GM18858 (cell line): Measurements from ENCODE around the gene RIPPLY1.

ENCODE experiments used
- ATAC-seq: cut with Tn5 transposase; IDR thresholded peaks from one replicate; pipeline ENCODE4 v1.9.1; 2021; ENCODE audit not compliant: unreplicated experiment

Gene RIPPLY1, protein sequence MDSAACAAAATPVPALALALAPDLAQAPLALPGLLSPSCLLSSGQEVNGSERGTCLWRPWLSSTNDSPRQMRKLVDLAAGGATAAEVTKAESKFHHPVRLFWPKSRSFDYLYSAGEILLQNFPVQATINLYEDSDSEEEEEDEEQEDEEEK

DNA sequence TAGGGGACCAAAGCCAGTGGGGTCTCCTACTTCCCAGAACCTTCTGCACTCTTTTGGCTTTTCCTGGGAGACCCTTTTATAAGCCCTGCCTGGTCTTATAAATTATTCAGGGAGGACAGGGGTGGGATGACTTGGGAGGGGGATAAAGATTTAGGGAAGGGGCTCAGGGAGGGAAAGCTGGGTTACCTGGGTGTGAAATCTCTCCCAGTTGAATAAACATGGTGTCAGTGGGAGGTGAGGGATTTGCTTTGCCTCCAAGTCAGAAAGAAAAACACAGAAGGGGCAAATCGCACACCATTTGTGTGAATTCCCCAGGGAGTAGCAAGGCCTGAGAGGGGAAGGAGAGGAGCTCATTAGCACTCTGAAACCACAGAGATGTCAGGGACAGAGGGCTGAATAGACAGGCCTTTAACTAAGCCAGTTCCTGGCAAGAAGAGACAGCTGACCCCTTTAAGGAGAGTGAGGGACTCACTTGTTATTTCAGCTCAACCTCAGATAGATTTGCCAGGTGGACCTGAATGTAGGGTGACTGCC lies at the start of gene RIPPLY1:
RIPPLY1 (minus strand) TSS at position 51 of the 534 bp plus-strand sequence. CDS start 54 bp downstream, outside the sequence.
- ATAC-seq: no peak

DNA sequence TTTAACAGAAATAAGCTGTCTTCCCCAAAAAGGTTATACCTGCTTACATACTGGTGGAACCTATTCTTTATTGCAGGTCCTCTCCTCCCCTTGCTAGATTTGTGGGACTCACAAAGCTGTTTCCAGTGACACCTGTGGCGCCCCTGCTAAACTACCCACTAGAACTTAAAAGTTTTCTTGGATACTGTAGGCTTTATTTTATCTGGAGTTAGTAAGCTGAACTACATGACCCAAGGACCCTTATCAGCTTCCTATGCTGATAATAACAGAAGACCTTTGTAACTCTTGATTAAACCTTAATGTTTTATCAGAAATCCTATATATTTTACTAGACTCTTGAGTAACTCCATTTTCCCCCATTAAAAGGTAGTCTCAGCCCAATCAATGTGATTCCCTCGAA lies 49.4 kb upstream of the RIPPLY1 start:
- no peak for ATAC-seq

DNA sequence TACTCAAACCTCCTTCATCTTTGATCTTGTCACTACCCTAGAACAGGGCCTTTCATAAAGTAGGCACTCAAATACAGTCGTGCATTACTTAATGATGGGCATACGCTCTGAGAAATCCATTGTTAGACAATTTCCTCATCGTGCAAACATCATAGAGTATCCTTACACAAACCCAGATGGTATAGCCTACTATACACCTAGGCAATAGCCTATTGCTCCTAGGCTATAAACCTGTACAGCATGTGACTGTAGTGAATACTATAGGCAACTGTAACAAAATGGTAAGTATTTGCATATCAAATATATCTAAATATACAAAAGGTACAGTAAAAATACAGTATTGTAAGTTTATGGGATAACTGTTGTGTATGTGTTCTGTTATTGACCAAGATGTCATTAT lies 48.9 kb upstream of the RIPPLY1 start:
- ATAC-seq: no peak

DNA sequence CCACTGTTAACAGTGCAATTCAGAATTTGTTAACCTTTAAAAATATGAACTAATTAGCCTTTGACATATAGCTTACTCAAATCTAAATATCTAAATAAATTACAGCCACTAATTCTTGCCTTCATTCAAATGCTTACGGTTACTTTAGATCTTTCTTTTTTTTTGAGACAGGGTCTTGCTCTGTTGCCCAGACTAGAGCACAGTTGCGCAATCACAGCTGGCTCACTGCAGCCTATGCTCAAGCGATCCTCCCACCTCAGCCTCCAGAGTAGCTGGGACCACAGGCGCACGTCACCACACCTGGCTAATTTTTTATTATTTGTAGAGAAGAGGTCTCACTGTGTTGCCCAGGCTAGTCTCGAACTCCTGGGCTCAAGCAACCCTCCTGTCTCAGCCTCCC lies 48.1 kb upstream of the RIPPLY1 start:
- no peak for ATAC-seq

DNA sequence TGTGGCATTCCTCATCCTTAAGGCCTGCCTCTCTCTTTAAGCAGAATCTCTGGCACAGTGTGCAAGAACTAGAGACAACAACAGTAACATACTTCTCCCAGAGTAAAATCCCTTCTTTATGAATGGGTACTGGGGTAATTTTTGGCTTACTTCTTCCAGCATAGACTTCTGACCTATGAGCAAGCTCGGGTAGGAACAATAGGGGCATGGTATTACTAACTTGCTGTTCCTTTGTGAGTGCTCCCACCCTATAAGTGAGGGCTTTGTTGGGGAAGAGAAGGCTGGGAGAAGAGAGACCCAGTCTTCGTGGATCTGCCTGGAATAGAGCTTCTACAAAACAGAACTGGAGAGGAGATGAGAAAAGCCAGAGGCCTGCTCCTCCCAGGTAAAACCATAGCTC lies 47.2 kb upstream of the RIPPLY1 start:
- no peak for ATAC-seq

DNA sequence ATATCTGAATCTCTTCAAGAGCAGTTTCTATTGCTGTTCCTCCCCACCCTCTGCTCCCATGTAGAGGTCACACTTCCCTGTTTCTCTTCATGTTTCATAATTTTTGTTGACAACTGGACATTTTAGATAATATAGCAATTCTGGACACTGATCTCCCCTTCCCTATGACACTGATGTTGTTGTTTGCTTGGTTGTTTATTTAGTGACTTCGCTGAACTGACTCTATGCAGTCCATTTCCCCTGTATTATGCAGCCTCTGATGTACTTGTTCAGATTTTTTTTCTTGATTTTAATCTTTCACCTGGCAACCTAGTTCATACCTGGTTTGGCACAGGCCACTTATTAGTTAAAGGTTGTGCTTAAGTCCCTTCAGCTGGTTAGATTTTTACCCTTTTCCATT lies 46.2 kb upstream of the RIPPLY1 start:
- ATAC-seq: no peak

DNA sequence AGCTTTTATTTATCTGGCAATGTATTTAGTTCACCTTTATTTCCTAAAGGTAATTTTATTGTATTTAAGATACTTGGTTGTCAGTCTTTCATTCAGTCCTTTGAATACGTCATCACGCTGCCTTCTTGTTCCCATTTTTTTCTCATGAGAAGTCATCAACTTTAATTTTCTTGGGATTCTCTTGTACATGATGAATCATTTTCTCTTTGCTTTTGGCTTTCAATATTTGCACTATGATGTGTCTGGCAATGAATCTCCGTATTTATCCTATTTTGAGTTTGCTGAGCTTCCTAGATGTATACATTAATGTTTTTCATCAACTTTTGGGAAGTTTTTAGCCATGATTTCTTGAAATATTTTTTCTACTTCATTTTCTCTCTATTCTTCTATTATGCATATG lies 45.5 kb upstream of the RIPPLY1 start:
- no peak for ATAC-seq

DNA sequence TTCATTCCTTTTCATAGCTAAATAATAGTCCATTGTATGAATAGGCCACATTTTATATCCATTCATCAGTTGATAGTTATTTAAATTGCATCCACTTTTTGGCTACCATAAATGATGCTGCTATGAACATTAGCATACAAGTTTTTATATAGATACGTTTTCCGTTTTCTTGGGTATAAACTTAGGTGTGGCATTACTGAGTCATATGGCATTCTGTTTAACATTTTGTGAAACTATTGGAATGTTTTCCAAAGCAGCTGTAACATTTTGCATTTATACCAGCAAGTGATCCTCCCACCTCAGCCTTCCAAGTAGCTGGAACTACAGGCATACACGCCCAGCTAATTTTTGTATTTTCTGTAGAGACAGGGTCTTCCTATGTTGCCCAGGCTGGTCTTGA lies 43.3 kb upstream of the RIPPLY1 start:
- ATAC-seq: no peak

DNA sequence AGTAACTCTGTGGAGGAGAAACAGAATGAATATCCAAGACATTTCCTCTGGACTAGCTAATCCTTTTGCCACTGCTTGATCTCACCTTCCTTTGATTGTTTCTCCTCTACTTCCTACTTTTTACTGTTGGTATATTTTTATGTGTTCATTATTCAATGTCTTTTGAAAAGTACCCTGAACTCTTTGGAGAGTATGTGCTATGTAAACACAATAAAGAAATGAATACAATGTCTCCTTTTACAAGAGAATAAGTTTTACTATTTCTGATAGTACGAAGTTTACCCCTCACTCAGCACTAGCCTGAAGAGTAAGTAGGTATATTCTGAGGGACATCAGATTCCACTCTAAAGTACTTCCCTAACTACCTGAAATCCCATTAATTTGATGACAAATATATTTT lies 36.9 kb upstream of the RIPPLY1 start:
- ATAC-seq: no peak

DNA sequence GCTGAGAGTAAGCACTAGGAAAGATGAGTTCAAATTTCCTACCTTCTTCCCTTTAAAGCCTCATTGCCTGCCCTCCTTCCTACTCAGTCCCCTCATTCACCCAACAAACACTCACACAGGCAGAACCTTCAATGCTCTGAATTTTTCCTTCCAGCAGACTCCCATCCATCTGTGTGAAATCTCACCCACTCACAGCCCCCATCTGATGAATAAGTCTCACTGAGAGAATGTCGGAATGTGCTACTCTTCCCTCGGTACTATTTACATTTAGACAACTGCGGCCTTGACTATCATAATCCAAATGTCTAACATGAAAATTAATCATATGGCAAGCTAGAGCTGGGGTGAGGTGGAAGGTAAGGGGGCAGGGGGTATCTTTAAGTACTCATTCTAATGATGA lies 36.4 kb upstream of the RIPPLY1 start:
- no peak for ATAC-seq

DNA sequence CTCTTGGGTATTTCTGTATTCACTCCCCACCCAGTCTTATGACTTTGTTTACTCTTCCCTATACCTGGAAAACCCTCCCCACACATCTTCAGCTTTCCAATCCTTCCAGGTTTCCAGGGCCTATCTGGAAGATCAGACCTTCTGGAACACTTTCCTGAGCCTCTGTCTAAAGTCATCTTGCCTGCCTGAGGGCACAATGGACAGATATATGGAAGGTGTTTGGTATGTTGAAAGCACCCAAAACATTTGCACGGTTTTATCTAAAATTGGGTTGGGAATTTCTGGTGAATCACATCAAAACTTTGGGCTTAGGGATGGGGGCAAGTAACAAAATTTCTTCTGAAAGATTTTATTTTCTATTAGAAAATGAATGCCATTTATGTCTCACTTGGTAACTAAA lies 33.1 kb upstream of the RIPPLY1 start:
- ATAC-seq: no peak

DNA sequence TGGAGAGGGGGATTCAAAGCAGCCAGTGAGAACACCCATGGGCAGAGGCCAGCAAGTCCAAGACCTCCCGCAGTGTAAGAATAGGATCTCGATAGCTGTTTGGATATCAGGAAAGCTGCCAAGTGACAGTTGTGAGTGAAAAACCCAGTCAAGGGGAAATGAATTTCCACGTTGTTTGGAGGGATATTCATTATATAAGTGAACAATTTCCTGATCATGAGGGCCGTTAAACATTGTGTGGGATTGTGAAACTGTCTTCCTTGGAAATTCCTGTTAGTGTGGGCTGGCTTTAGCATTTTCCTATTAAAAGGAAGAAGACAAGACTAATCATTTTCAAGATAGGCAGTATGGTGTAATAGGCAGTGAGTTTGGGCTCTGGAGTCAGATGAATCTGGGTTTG lies 32.0 kb upstream of the RIPPLY1 start:
- ATAC-seq: no peak

DNA sequence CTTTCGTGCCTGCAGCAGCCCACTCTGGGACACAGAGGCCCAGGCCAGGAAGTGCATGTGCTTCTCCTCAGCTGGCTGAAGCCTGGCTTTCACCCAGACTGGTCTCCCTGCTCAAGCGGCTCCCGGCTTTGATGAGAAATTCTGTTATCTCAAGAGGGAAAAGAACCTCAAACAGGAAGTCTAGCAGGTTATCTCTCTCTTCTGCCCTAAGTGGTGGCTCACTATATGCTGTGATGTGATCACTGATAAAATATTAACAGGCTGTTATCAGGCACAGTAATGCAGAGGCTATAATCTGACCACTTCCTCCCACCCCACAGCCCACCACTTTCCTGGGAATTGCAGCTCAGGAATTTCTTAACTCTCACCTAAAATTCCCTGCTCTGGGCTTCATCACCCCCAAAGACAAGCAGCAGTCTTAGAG lies 30.4 kb upstream of the RIPPLY1 start:
- no peak for ATAC-seq

DNA sequence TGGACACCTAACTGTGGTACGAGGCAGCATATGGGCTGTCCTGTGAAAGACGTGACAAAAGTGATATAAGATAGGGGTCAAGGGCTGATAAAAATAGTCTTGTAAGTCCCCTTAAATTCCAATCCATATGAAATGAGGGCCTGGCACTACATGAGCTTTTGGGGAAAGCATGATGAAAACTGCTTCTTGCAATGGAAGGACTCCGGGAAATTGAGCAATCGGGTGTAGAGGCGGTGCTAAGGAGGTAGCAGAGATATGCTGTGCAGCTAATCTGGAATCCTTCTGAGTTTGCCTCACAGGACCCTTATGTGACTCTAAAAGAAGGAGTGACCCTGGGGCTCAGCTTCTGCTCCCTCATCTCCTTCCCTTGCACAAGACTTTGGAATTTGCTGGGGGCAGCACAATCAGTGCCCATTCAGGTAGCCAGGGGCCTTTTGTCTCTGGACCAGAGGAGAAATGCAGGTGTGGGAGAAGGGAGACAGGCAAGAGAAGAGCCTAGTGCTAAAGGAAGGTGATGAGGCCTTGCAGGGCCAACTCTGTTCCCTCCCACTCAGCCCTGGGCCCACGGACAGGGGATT lies 29.9 kb upstream of the RIPPLY1 start:
- ATAC-seq: no peak

DNA sequence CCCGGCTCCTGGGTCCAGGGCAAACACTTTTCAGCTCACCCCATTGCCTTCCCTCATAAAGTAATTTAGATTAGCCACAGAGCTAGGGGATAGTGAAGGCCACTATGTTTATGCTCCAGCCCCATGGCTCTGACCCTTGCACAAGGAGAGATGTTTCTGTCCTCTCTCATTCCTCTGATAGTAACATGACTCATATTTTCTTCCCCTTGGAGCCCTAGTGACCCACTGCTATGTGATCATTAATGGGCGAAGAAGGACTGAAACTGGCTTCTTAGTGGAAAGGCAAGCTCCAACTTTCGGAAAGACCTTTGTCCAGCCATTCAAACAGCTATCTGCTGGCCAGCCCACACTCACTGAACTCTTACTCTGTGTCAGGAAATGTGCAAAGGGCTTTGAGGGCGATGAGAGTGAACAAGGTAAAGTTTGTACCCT lies 29.4 kb upstream of the RIPPLY1 start:
- ATAC-seq: no peak

DNA sequence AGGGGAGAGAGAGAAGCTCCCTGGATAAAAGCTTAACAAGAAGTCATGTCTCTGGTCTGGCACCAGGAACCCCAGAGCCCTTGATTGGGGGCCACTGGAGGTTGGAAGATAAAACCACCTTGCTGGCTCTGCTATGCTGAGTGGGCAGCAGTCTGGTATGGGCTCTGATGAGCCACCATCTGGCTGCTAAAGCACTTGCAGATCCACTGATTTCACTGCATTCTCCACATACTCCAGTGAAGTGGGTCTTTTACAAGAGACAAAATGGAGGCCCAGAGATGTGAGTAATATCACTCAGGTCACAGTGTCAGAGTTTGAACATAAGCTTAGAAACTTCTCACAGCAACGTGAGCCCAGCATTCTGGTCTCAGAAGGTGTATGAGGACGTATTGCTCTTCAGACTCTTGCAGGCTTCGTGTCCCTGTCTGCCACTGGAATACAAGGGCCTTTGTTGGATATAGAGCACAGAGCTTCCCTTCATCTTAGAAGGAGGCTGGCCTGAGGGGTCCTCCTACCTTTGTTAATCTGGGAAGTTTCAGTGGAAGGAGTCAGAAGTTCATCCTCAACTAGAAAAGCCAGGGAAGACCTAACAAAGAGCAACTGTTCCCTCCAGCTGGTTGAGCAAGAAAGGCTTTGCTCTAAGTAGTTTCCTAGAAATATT lies 28.8 kb upstream of the RIPPLY1 start:
- no peak for ATAC-seq

DNA sequence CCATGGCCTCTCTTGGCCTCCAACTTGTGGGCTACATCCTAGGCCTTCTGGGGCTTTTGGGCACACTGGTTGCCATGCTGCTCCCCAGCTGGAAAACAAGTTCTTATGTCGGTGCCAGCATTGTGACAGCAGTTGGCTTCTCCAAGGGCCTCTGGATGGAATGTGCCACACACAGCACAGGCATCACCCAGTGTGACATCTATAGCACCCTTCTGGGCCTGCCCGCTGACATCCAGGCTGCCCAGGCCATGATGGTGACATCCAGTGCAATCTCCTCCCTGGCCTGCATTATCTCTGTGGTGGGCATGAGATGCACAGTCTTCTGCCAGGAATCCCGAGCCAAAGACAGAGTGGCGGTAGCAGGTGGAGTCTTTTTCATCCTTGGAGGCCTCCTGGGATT lies 25.1 kb upstream of the RIPPLY1 start:
- ATAC-seq: no peak

DNA sequence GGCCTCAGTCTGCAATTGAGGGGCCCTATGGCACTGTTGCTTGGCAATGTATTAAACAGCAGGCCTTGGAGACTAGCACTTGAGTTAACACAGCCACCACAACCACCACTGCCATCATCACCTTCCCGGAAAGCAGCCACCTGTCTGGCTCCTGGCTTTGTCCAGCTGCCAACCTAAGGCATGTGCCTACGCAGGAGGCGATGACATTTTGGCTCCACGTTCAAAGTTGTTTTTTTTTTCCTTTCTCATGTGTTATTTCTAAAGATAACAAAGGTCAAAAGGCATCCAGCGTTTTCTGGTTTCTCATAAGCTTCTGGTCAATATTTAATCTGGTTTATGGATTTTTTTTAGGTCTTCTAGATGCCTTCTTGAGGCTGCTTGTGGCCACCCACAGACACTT lies 24.6 kb upstream of the RIPPLY1 start:
- ATAC-seq: no peak

DNA sequence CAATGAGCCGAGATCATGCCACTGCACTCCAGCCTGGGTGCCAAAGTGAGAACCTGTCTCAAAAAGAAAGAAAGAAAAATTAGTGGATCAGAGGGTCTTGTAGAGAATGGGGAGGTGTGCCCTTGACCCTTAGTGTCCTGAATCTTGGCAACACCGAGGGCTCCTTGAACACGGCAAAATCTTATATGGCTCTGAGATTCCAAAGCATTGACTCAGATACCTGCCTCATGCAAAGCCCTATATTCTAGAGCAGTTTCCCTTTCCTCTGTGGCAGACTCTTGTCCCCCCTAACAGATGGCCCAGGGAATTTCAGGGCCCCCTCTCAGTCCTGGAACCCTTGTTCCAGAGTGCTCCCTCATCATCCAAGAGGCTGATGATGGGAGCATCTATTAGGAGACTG lies 23.9 kb upstream of the RIPPLY1 start:
- no peak for ATAC-seq

DNA sequence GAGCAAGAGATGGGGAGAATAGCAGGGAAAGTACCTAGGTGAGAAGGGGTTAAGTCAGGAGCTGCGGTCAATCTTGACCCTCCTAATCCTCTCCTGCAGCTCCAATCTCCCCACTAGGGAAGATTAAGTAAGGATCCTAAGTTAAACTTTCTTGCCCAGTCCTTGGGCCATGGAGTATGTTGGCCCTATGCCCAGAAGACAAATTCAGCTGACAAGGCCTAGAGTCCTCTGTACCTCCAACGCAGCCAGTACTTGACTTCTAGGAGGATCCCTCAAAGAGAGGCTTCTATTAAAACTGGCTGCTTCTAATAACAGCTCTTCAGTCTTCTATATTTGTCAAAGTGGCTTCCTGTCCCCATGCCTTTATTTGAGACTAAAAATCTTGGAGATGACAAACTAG lies 18.5 kb upstream of the RIPPLY1 start:
- ATAC-seq: no peak

DNA sequence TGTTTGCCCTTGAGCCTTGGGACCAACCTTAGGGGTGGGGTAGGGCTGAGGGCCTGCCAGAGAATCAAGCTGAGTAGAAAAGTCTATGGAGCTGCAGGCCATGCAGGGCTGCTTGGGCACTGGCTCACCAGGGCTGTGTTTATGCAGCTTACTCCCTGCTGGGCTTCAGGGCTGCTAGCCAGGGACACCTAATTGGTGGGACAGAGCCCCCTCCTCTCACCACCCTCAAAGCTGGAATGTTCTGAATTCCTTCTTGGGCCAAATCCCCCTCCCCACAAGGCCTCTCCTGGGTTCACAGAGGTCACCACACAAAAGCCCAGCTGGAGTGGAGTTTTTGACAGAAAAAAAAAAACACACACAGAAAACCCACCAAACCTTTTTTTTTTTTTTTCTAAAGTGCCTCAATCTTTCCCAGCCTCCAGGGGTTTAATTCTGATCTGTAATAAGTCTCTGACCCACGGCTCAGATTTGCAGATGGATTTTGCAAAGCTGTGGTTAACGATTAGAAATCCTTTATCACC lies 16.9 kb upstream of the RIPPLY1 start, which contains the start of gene CLDN2:
CLDN2 (plus strand) TSS at position 471 of the 521 bp plus-strand sequence. CDS start 7,827 bp downstream, outside the sequence.
- no peak for ATAC-seq
